CD4-positive, alpha-beta T cell (primary cell): ENCODE measurements around the gene GSTM4. TPM values are rescaled to one million over a fixed set of nuclear protein-coding genes. Genes with fewer than 3 reads are reported as not detected.
A peak's percentile ranks its signal among the peaks of the same experiment; 100 is the strongest.
"Not testable (repeated sequence)": the region's sequence is repeated elsewhere in the genome, so short reads cannot be mapped to it uniquely, and the experiment has no call there.

Experiments used
- ATAC-seq: fragments of 200-7000 bp; cut with Tn5 transposase; one replicate; pipeline ENCODE4 v1.10.0; 2022; ENCODE audit warnings: mild to moderate bottlenecking; ENCODE audit not compliant: poor library complexity
- CTCF ChIA-PET: fragments of 350-600 bp; sonication (Branson Sonifier 250); formaldehyde crosslinking; loops from one replicate; lab custom pipeline; 2021; ENCODE audit warnings: antibody characterized with exemption, inconsistent platforms; lab: Charles Lee
- POLR2A ChIA-PET: fragments of 350-600 bp; sonication (Branson Sonifier 250); formaldehyde crosslinking; loops from one replicate; lab custom pipeline; 2021; ENCODE audit warnings: antibody characterized with exemption, inconsistent platforms; lab: Charles Lee
- DNase-seq, 14 experiments: peaks; one replicate each; pipeline ENCODE4 v3.0.0-alpha.2; 2013 to 2020; ENCODE audit warnings: mixed read lengths in 2 of 14
- H3K27ac ChIP-seq, 2 donors: one replicate each; pipeline versions ENCODE4 v1.5.1 to v1.7.0; 2013; ENCODE audit warnings: low read length in 2 of 2, low read depth in 1 of 2, mild to moderate bottlenecking in 1 of 2
- H3K27me3 ChIP-seq, 2 experiments: 1 replicate in 1 of 2; 2 replicates in 1 of 2; pipeline versions ENCODE4 v1.6.1 to v1.7.0; 2013; ENCODE audit warnings: low read length in 2 of 2, control low read depth in 1 of 2, mild to moderate bottlenecking in 1 of 2, moderate library complexity in 1 of 2; ENCODE audit not compliant: insufficient read depth in 2 of 2, control insufficient read depth in 1 of 2
- H3K36me3 ChIP-seq: one replicate; pipeline ENCODE4 v1.6.1; 2013; ENCODE audit warnings: low read length, control low read depth; ENCODE audit not compliant: insufficient read depth
- H3K4me1 ChIP-seq: one replicate; pipeline ENCODE4 v1.6.1; 2013; ENCODE audit warnings: low read length, control low read depth; ENCODE audit not compliant: insufficient read depth
- H3K4me3 ChIP-seq: one replicate; pipeline ENCODE4 v1.5.1; 2013; ENCODE audit warnings: mild to moderate bottlenecking, low read length, moderate library complexity
- H3K9me3 ChIP-seq, 2 experiments: 1 replicate in 1 of 2; 2 replicates in 1 of 2; pipeline versions ENCODE4 v1.6.1 to v1.7.0; 2013; ENCODE audit warnings: low read length in 2 of 2, mild to moderate bottlenecking in 2 of 2, control low read depth in 1 of 2, moderate library complexity in 1 of 2; ENCODE audit not compliant: control insufficient read depth in 1 of 2, insufficient read depth in 1 of 2
- H3K27ac Mint-ChIP-seq: one replicate; pipeline ENCODE4 v1.8.0; 2020; ENCODE audit warnings: mixed read lengths
- H3K27me3 Mint-ChIP-seq: one replicate; pipeline ENCODE4 v1.8.0; 2021; ENCODE audit warnings: mixed read lengths
- H3K36me3 Mint-ChIP-seq: one replicate; pipeline ENCODE4 v1.8.0; 2021; ENCODE audit warnings: low read depth, mixed read lengths
- H3K4me1 Mint-ChIP-seq: one replicate; pipeline ENCODE4 v1.8.0; 2021; ENCODE audit warnings: low read depth, mixed read lengths
- H3K4me3 Mint-ChIP-seq: one replicate; pipeline ENCODE4 v1.8.0; 2020; ENCODE audit warnings: mild to moderate bottlenecking, mixed read lengths
- H3K9me3 Mint-ChIP-seq: one replicate; pipeline ENCODE4 v1.8.0; 2020; ENCODE audit warnings: mixed read lengths
- CTCF ChIP-seq: fragments of 200-600 bp; IDR thresholded peaks from one replicate; pipeline ENCODE4 v1.8.0; 2022; ENCODE audit warnings: antibody characterized with exemption, mild to moderate bottlenecking
- intact Hi-C, 2 experiments: fragments of 100-400 bp; cut with DNase I in 1 of 2; cut with micrococcal nuclease in 1 of 2; formaldehyde crosslinking; loops; one replicate each; pipeline versions ENCODE4 v1.15.1 to v1.9.0; 2023 to 2025; cut with DNase I, micrococcal nuclease
- total RNA-seq, 174 experiments: library from RNA in 2 of 174; stranded (reverse) in 2 of 174; gene quantifications; one replicate each; pipeline ENCODE4 v1.2.3 and lab custom pipeline; 2021 to 2026

The GSTM4 gene
- total RNA-seq, 2 experiments from 2014 or later: 17.7 to 20.7 TPM

- Mint-ChIP-seq H3K36me3 (no peaks in the 10 kb centered on the region), H3K27me3 (no peaks in the 10 kb centered on the region), H3K9me3 (no peaks in the 10 kb centered on the region), H3K4me1 (no peaks in the 10 kb centered on the region), H3K4me3 (no peak overlapping the region), H3K27ac (no peak overlapping the region)
- no peaks in the 10 kb centered on the region for H3K36me3 ChIP-seq
- intact Hi-C loops: no loop called here
- DNase-seq: peak in 1 of 14 experiments; percentile 0
- ChIA-PET CTCF (no interaction called here), POLR2A (no interaction called here)
- no peak overlapping the region for H3K27ac ChIP-seq
- no peak for TF ChIP-seq CTCF
- no peaks in the 10 kb centered on the region for H3K4me1 ChIP-seq
- H3K27me3 ChIP-seq: no peaks in the 10 kb centered on the region
- no peak overlapping the region for H3K4me3 ChIP-seq
- no peak for ATAC-seq
- no peaks in the 10 kb centered on the region for H3K9me3 ChIP-seq
Observed at GRCh38 chr1:109677459-109677858, 21.6 kb downstream of the GSTM4 start.

- CTCF ChIA-PET, H3K36me3 Mint-ChIP-seq, DNase-seq, H3K36me3 ChIP-seq, H3K4me3 ChIP-seq, H3K9me3 ChIP-seq, ATAC-seq, intact Hi-C loops, H3K9me3 Mint-ChIP-seq, POLR2A ChIA-PET, H3K27ac ChIP-seq, H3K4me1 Mint-ChIP-seq, H3K4me3 Mint-ChIP-seq, H3K27me3 ChIP-seq, H3K4me1 ChIP-seq, H3K27ac Mint-ChIP-seq, H3K27me3 Mint-ChIP-seq: not testable (repeated sequence)
Observed at GRCh38 chr1:109678637-109679036, 22.7 kb downstream of the GSTM4 start.

- peaks cover 10% of the 10 kb centered on the region for H3K36me3 Mint-ChIP-seq
- H3K36me3 ChIP-seq: not testable (repeated sequence)
Observed at GRCh38 chr1:109684777-109685176, 28.9 kb downstream of the GSTM4 start.

GRCh38 chr1:109685399-109685798 lies 29.5 kb downstream of the GSTM4 start:
- H3K4me3 Mint-ChIP-seq, ATAC-seq, H3K9me3 ChIP-seq, H3K27ac Mint-ChIP-seq, H3K9me3 Mint-ChIP-seq, H3K4me1 ChIP-seq, CTCF ChIA-PET, H3K4me3 ChIP-seq, POLR2A ChIA-PET, H3K27ac ChIP-seq, H3K36me3 ChIP-seq, H3K27me3 ChIP-seq, H3K27me3 Mint-ChIP-seq, DNase-seq: not testable (repeated sequence)
- peaks cover 23% of the 10 kb centered on the region for H3K4me1 Mint-ChIP-seq
- peaks cover 17% of the 10 kb centered on the region for H3K36me3 Mint-ChIP-seq
- intact Hi-C loops: loop anchor here (5.0 kb wide), 3 partner anchors 43 to 297 kb away; partner anchors contain the start of gene AHCYL1 (in 1 of the 2)

More at GRCh38 chr1:109684777-109685176, 28.9 kb downstream of the GSTM4 start:
- H3K4me3 ChIP-seq, H3K27ac ChIP-seq, CTCF ChIA-PET, ATAC-seq, DNase-seq, H3K27ac Mint-ChIP-seq, H3K4me1 ChIP-seq, H3K4me3 Mint-ChIP-seq, H3K27me3 Mint-ChIP-seq, POLR2A ChIA-PET, H3K9me3 ChIP-seq, H3K27me3 ChIP-seq, H3K9me3 Mint-ChIP-seq: not testable (repeated sequence)
- intact Hi-C loops: loop anchor here (5.0 kb wide), 3 partner anchors 42 to 298 kb away; partner anchors contain the start of gene AHCYL1 (in 1 of the 2)
- H3K4me1 Mint-ChIP-seq: peaks cover 20% of the 10 kb centered on the region

GRCh38 chr1:109685890-109686289 lies 30.0 kb downstream of the GSTM4 start:
- Mint-ChIP-seq H3K36me3 (peaks cover 21% of the 10 kb centered on the region), H3K4me1 (peaks cover 23% of the 10 kb centered on the region)
- H3K4me1 ChIP-seq, CTCF ChIA-PET, H3K27me3 ChIP-seq, H3K27me3 Mint-ChIP-seq, POLR2A ChIA-PET, DNase-seq, H3K9me3 Mint-ChIP-seq, H3K4me3 ChIP-seq, H3K27ac Mint-ChIP-seq, H3K27ac ChIP-seq, H3K4me3 Mint-ChIP-seq, H3K36me3 ChIP-seq, ATAC-seq, H3K9me3 ChIP-seq: not testable (repeated sequence)
- intact Hi-C loops: loop anchor here (2.0 to 5.0 kb wide), 4 partner anchors 44 to 296 kb away; partner anchors contain the start of gene AHCYL1 (in 1 of the 2)

GRCh38 chr1:109687109-109687508 lies 31.2 kb downstream of the GSTM4 start:
- H3K9me3 ChIP-seq, H3K36me3 ChIP-seq, H3K9me3 Mint-ChIP-seq, H3K27ac ChIP-seq, ATAC-seq, CTCF ChIA-PET, H3K27me3 ChIP-seq, H3K4me1 ChIP-seq, H3K27me3 Mint-ChIP-seq: not testable (repeated sequence)
- POLR2A ChIA-PET: interaction anchor here (0.8 to 2.3 kb wide), 14 partner anchors 17 to 645 kb away, joined by 3 to 28 read pairs (median 4); partner anchors contain the start of genes AHCYL1, ATXN7L2, GNAI3 and GSTM2
- Mint-ChIP-seq H3K4me1 (peaks cover 23% of the 10 kb centered on the region), H3K27ac (peak overlapping the region; percentile 86), H3K36me3 (peaks cover 27% of the 10 kb centered on the region), H3K4me3 (peak overlapping the region; percentile 95)
- intact Hi-C loops: loop anchor here (2.0 to 5.0 kb wide), 4 partner anchors 45 to 295 kb away; partner anchors contain the start of gene AHCYL1 (in 1 of the 2)
- H3K4me3 ChIP-seq: peak overlapping the region; percentile 67
- DNase-seq: peak in 1 of 14 experiments; percentile 0
